SK-N-SH treated with all-trans-retinoic acid at 6 μM for 48 hours (cell line): ENCODE measurements around the gene CHRNA5.

ENCODE experiments used
- ATAC-seq: fragments of 200-7000 bp; cut with Tn5 transposase; 3 replicates; pipeline ENCODE4 v1.9.1; 2020; ENCODE audit warnings: mild to moderate bottlenecking, moderate library complexity
- ARNTL ChIP-seq: fragments of 450-650 bp; formaldehyde crosslinking; IDR thresholded peaks from 2 replicates; pipeline ENCODE4 v1.5.0; 2020; ENCODE audit warnings: low read depth, mild to moderate bottlenecking, moderate library complexity, borderline replicate concordance
- BACH2 ChIP-seq: fragments of 250-450 bp; sonication (Bioruptor Pico); IDR thresholded peaks from 2 replicates; pipeline ENCODE4 v1.9.0; 2021; ENCODE audit warnings: mild to moderate bottlenecking, borderline replicate concordance
- CREB5 ChIP-seq: fragments of 250-450 bp; sonication (Bioruptor Pico); IDR thresholded peaks from 2 replicates; pipeline ENCODE4 v1.5.1; 2020; ENCODE audit warnings: low read depth, mild to moderate bottlenecking, moderate library complexity
- CSDC2 ChIP-seq: fragments of 250-450 bp; sonication (Bioruptor Pico); IDR thresholded peaks from 2 replicates; pipeline ENCODE4 v1.5.0; 2020; ENCODE audit warnings: mild to moderate bottlenecking, moderate library complexity
- CSRNP3 ChIP-seq: fragments of 250-450 bp; sonication (Bioruptor Pico); IDR thresholded peaks from 2 replicates; pipeline ENCODE4 v1.5.1; 2021; ENCODE audit warnings: mild to moderate bottlenecking, moderate library complexity
- ESRRG ChIP-seq: fragments of 250-450 bp; sonication (Bioruptor Pico); IDR thresholded peaks from 2 replicates; pipeline ENCODE4 v1.6.1; 2021; ENCODE audit warnings: mild to moderate bottlenecking
- GLIS3 ChIP-seq: fragments of 250-450 bp; sonication (Bioruptor Pico); IDR thresholded peaks from 2 replicates; pipeline ENCODE4 v1.5.0; 2020; ENCODE audit warnings: mild to moderate bottlenecking, moderate library complexity
- ISL1 ChIP-seq: fragments of 250-450 bp; sonication (Bioruptor Pico); IDR thresholded peaks from 2 replicates; pipeline ENCODE4 v2.1.2; 2022; ENCODE audit warnings: mild to moderate bottlenecking, moderate library complexity
- OSR1 ChIP-seq: fragments of 250-450 bp; sonication (Bioruptor Pico); IDR thresholded peaks from 2 replicates; pipeline ENCODE4 v1.8.0; 2022; ENCODE audit warnings: moderate library complexity, mild to moderate bottlenecking, inconsistent platforms
- POU6F1 ChIP-seq: fragments of 250-450 bp; sonication (Bioruptor Pico); IDR thresholded peaks from 2 replicates; pipeline ENCODE4 v1.8.0; 2021; ENCODE audit warnings: low read depth, mild to moderate bottlenecking, moderate library complexity, borderline replicate concordance
- RARB ChIP-seq: fragments of 250-450 bp; sonication (Bioruptor Pico); IDR thresholded peaks from 2 replicates; pipeline ENCODE4 v1.8.0; 2021; ENCODE audit warnings: mild to moderate bottlenecking, moderate library complexity
- SNAI2 ChIP-seq: fragments of 250-450 bp; sonication (Bioruptor Pico); IDR thresholded peaks from 2 replicates; pipeline ENCODE4 v1.5.0; 2020; ENCODE audit warnings: mild to moderate bottlenecking, moderate library complexity
- TCF4 ChIP-seq: fragments of 250-450 bp; sonication (Bioruptor Pico); IDR thresholded peaks from 2 replicates; pipeline ENCODE4 v1.8.0; 2021; ENCODE audit warnings: mild to moderate bottlenecking, moderate library complexity, borderline replicate concordance
- TOX ChIP-seq: fragments of 250-450 bp; sonication (Bioruptor Pico); IDR thresholded peaks from 2 replicates; pipeline ENCODE4 v1.8.0; 2021; ENCODE audit warnings: mild to moderate bottlenecking, moderate library complexity, borderline replicate concordance
- TSHZ2 ChIP-seq: fragments of 250-450 bp; sonication (Bioruptor Pico); IDR thresholded peaks from 2 replicates; pipeline ENCODE4 v1.5.0; 2020; ENCODE audit warnings: mild to moderate bottlenecking, moderate library complexity
- ZC3H10 ChIP-seq: fragments of 250-450 bp; sonication (Bioruptor Pico); IDR thresholded peaks from 2 replicates; pipeline ENCODE4 v1.5.1; 2021; ENCODE audit warnings: mild to moderate bottlenecking, moderate library complexity
- ZFP30 ChIP-seq: fragments of 450-650 bp; formaldehyde crosslinking; IDR thresholded peaks from 2 replicates; pipeline ENCODE4 v1.5.0; 2022; ENCODE audit warnings: mild to moderate bottlenecking, moderate library complexity
- ZNF565 ChIP-seq: fragments of 450-650 bp; formaldehyde crosslinking; conservative IDR thresholded peaks from 2 replicates; pipeline ENCODE4 v1.5.0; 2020; ENCODE audit warnings: low read depth, mild to moderate bottlenecking, moderate library complexity
- ZNF70 ChIP-seq: fragments of 450-650 bp; formaldehyde crosslinking; IDR thresholded peaks from 2 replicates; pipeline ENCODE4 v1.5.0; 2020; ENCODE audit warnings: mild to moderate bottlenecking, moderate library complexity
- ZNF8 ChIP-seq: fragments of 450-650 bp; formaldehyde crosslinking; IDR thresholded peaks from 2 replicates; pipeline ENCODE4 v1.5.0; 2020; ENCODE audit warnings: mild to moderate bottlenecking, moderate library complexity

The CHRNA5 gene

GRCh38 chr15:78624651-78625590, 59.6 kb downstream of the CHRNA5 start:
- TF ChIP-seq POU6F1 (CRISPR knock-in tag) (no peak), ARNTL (no peak), SNAI2 (CRISPR knock-in tag) (no peak), ISL1 (no peak), CSRNP3 (CRISPR knock-in tag) (no peak), ZNF70 (CRISPR knock-in tag) (no peak), ZFP30 (CRISPR knock-in tag) (no peak), TCF4 (no peak), TOX (CRISPR knock-in tag) (no peak), ZNF8 (no peak), ZC3H10 (CRISPR knock-in tag) (no peak), CSDC2 (CRISPR knock-in tag) (no peak)
- no peak for ATAC-seq

- ATAC-seq: peak; percentile 16; the same call in 1 of the 3 replicates
- TF ChIP-seq ZNF8 (no peak), TSHZ2 (CRISPR knock-in tag) (no peak), BACH2 (CRISPR knock-in tag) (no peak), ZNF565 (no peak), RARB (CRISPR knock-in tag) (no peak), ZC3H10 (CRISPR knock-in tag) (no peak), GLIS3 (CRISPR knock-in tag) (no peak), ZNF70 (CRISPR knock-in tag) (no peak), CSRNP3 (CRISPR knock-in tag) (no peak), CREB5 (CRISPR knock-in tag) (no peak), TOX (CRISPR knock-in tag) (no peak), OSR1 (CRISPR knock-in tag) (no peak), SNAI2 (CRISPR knock-in tag) (no peak), ZFP30 (CRISPR knock-in tag) (no peak), ESRRG (CRISPR knock-in tag) (no peak), POU6F1 (CRISPR knock-in tag) (no peak), CSDC2 (CRISPR knock-in tag) (no peak)
Measured at GRCh38 chr15:78625606-78626280, 60.4 kb downstream of the CHRNA5 start.
